B cell (primary cell): Measurements from ENCODE around the gene IL12RB1.

Experiments
- CTCF ChIP-seq: fragments of 200-600 bp; IDR thresholded peaks from one replicate; pipeline ENCODE4 v1.8.0; 2022; ENCODE audit warnings: antibody characterized with exemption, mild to moderate bottlenecking
- EZH2 ChIP-seq: IDR thresholded peaks from 2 replicates; pipeline ENCODE4 v1.6.1; 2012; ENCODE audit warnings: borderline replicate concordance, low read depth, mild to moderate bottlenecking, moderate library complexity, low read length; ENCODE audit not compliant: insufficient read depth, poor library complexity, severe bottlenecking

- TF ChIP-seq CTCF (no peak), EZH2 (no peak)
Observed at GRCh38 chr19:18009412-18010066, 77.2 kb downstream of the IL12RB1 start.
